Measurements from ENCODE around the gene LEFTY1. TPM values are rescaled to one million over a fixed set of nuclear protein-coding genes. Genes with fewer than 3 reads are reported as not detected.

LEFTY1 gene
- total and polyA plus RNA-seq, 9 donors: 0.43 to 5.1 (median 2.0) TPM

- H3K27me3 ChIP-seq: no peaks in the 10 kb centered on the region
- no peaks in the 10 kb centered on the region for H3K9me3 ChIP-seq
- DNase-seq: no peak
- no peak for TF ChIP-seq EP300 (IDR thresholded peaks at IDR 0.05)
- no peak for TF ChIP-seq POLR2A (IDR thresholded peaks at IDR 0.05)
- TF ChIP-seq CTCF (IDR thresholded peaks at IDR 0.05): no peak
- H3K36me3 ChIP-seq: no peaks in the 10 kb centered on the region
- H3K27ac ChIP-seq: no peak overlapping the region
- 89 to 93% (median 91%) methylated on average over 3 of the region's 3 CpGs for WGBS, 3 donors
- peaks cover 6% of the 10 kb centered on the region for H3K4me1 ChIP-seq (ENCODE audit: insufficient read depth)
- intact Hi-C loops (cut with DNase I): loop anchor here in 2 of 4 donors (10.0 kb wide), 2 partner anchors 142 to 362 kb away; partner anchors contain the start of gene SRP9 (in 2 of the 2)
- no peak overlapping the region for H3K4me3 ChIP-seq
Observed at GRCh38 chr1:225917101-225917500, 28.2 kb upstream of the LEFTY1 start.

- intact Hi-C loops (cut with DNase I): loop anchor here in 2 of 4 donors (10.0 kb wide), 2 partner anchors 141 to 361 kb away; partner anchors contain the start of gene SRP9 (in 2 of the 2)
- H3K36me3 ChIP-seq: no peaks in the 10 kb centered on the region
Observed at GRCh38 chr1:225915538-225915991, 26.6 kb upstream of the LEFTY1 start.

GRCh38 chr1:225914947-225915346, 26.0 kb upstream of the LEFTY1 start:
- intact Hi-C loops (cut with DNase I): loop anchor here (5.0 to 10.0 kb wide), 5 partner anchors 140 to 443 kb away; partner anchors contain the start of gene SRP9 (in 2 of the 4)

More at GRCh38 chr1:225915538-225915991, 26.6 kb upstream of the LEFTY1 start:
- H3K27me3 ChIP-seq: no peaks in the 10 kb centered on the region
- no peak for DNase-seq
- peaks cover 8% of the 10 kb centered on the region for H3K4me1 ChIP-seq (ENCODE audit: insufficient read depth)
- WGBS, 3 donors: 80 to 89% (median 85%) methylated on average over 7 of the region's 7 CpGs
- TF ChIP-seq CTCF (IDR thresholded peaks at IDR 0.05): no peak
- no peak for TF ChIP-seq EP300 (IDR thresholded peaks at IDR 0.05)
- TF ChIP-seq POLR2A (IDR thresholded peaks at IDR 0.05): no peak
- H3K9me3 ChIP-seq: no peaks in the 10 kb centered on the region
- H3K4me3 ChIP-seq: no peak overlapping the region
- no peak overlapping the region for H3K27ac ChIP-seq

GRCh38 chr1:225914391-225914790, 25.4 kb upstream of the LEFTY1 start:
- intact Hi-C loops (cut with DNase I): loop anchor here (5.0 to 10.0 kb wide), 5 partner anchors 140 to 442 kb away; partner anchors contain the start of gene SRP9 (in 2 of the 4)
- 87 to 90% (median 87%) methylated on average over 6 of the region's 6 CpGs for whole genome bisulfite sequencing, 3 donors

More at GRCh38 chr1:225914947-225915346, 26.0 kb upstream of the LEFTY1 start:
- Histone ChIP-seq H3K27me3 (no peaks in the 10 kb centered on the region), H3K4me1 (ENCODE audit: insufficient read depth) (peaks cover 6% of the 10 kb centered on the region), H3K27ac (no peak overlapping the region), H3K4me3 (no peak overlapping the region), H3K9me3 (no peaks in the 10 kb centered on the region), H3K36me3 (no peaks in the 10 kb centered on the region)
- 86 to 88% (median 88%) methylated on average over 6 of the region's 6 CpGs for WGBS, 3 donors
- no peak for DNase-seq
- no peak for TF ChIP-seq POLR2A (IDR thresholded peaks at IDR 0.05)
- no peak for TF ChIP-seq EP300 (IDR thresholded peaks at IDR 0.05)
- TF ChIP-seq CTCF (IDR thresholded peaks at IDR 0.05): no peak

More at GRCh38 chr1:225914391-225914790, 25.4 kb upstream of the LEFTY1 start:
- Histone ChIP-seq H3K4me3 (no peak overlapping the region), H3K27ac (no peak overlapping the region), H3K4me1 (ENCODE audit: insufficient read depth) (peaks cover 3% of the 10 kb centered on the region), H3K36me3 (no peaks in the 10 kb centered on the region), H3K9me3 (no peaks in the 10 kb centered on the region), H3K27me3 (no peaks in the 10 kb centered on the region)
- TF ChIP-seq POLR2A (IDR thresholded peaks at IDR 0.05) (no peak), CTCF (IDR thresholded peaks at IDR 0.05) (no peak), EP300 (IDR thresholded peaks at IDR 0.05) (no peak)
- DNase-seq: no peak
